ENCODE results near the gene RCSD1.

Gene RCSD1

DNA sequence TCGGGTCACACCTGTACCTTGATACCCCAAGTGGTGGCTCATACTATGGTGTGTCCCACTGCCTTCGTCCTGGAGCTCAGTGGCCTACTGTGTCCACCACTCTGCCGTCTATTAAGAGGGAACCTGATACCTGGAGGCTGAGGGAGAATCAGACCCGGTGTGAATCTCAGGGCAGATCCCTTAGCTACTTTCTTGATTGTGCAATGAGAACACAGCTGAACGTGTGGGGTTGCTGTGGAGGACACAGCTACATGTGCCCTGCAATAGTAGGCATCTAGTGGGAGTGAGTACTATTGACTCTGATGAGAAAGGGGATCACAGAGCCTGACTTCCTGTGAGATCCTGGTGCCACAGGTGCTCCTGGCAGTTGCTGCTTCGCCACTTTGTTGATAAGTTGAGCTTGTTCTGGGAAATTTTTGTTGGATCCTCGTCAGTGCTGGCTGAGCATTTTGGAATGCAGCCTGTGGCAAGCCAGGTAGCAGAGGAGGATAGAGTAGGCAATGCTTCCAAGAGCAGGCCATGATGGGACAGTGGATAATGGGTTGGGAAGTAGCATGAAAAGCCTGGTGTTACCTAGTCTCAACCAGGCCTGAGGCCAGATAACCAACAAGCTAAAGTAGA, 63.5 kb downstream of the RCSD1 start:
- no peak for DNase-seq (ENCODE audit: low read depth)

DNA sequence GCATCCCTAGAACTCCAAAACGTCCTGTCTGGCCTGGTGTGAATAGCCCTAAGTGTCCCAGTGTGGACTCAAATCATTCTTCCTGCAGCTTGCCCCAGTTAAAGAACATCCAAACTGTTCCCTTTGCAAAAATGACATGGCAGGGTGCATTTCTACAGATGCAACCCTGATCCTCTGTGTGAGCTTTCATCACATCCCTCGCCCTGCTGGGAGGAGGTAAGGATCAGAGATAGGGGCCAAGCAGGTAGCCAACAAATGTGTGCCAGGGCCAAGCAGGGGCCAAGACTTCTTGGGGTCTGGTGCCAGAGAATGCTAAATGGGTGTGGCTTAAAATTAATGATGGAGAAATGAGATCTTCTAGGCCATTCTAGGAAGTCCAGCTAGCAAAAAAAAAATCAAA, 64.7 kb downstream of the RCSD1 start:
- DNase-seq (ENCODE audit: low read depth) = no peak

DNA sequence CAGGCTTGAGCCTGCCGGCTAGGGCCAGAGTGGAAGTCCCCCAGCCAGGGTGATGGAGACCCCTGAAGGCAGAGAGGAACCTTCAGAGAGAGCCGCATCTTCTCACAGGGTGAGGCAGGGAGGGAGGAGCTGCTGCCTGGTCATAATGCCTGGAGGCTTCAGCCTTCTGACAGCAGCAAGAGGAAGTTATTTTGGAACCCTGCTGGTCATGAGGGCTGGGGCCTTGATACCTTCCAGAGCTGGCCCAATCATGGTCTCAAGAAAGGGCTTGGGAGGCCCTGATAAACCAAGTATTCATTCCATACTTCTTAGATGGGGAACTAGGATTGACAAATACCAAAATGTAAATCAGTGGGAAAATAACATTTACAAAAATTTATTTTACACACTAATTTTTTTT, 65.1 kb downstream of the RCSD1 start:
- no peak for DNase-seq (ENCODE audit: low read depth)

DNA sequence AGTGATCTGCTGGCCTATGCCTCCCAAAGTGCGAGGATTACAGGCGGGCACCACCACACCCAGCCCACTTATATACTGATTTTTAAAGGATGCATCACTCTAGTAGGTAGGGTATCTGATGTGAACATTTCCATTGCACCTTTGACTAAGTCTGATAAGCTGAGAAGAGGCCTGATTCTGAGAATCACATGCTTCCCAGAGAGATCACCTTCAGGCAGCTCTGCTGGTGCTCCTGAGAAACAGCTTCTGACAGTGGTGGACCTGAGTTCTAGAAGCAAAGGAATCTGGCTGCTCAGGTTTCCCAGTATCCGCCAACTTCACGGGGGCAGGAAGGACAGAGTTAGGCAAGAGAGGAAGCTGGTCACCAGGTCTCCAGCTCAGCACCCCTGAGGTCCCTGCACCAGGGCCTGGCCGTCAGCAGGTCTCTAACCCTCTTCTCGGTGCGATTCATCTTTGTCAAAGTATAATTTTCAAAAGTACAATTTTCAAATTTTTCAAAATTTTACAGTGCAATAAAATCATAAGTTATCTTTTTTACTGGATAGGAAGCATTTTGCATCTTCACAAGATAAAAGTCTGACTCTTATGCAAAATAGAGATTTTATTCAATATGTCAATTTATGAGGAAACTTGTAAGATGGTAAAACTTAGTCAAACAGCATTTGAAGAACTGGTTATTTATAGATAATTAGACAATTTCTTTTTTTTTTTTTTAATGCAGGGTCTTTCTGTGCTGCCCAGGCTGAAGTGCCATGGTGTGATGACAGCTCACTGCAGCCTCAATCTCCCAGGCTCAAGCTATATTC, 65.9 kb downstream of the RCSD1 start:
- no peak for DNase-seq (ENCODE audit: low read depth)

DNA sequence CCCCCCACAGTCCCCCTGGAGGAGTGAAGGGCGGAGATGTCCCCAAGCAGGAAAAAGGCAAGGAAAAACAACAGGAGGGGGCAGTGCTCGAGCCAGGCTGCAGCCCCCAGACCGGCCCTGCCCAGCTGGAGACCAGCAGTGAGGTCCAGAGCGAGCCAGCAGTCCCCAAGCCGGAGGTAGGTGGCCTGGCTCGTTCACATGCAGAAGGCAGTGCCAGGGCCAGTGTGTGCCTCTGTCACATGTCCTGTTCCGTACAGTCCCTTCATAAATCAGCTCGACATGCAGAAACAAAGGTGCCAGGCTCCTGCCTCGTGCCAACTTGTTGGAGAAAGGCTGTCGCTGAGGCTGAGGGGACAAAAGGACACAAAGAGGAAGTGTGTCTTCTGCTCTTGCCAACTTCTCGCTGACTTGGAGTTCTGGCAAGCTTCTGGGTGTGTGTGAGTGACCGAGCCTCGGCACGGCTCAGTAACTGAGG, 67.7 kb downstream of the RCSD1 start:
- DNase-seq (ENCODE audit: low read depth) = no peak

DNA sequence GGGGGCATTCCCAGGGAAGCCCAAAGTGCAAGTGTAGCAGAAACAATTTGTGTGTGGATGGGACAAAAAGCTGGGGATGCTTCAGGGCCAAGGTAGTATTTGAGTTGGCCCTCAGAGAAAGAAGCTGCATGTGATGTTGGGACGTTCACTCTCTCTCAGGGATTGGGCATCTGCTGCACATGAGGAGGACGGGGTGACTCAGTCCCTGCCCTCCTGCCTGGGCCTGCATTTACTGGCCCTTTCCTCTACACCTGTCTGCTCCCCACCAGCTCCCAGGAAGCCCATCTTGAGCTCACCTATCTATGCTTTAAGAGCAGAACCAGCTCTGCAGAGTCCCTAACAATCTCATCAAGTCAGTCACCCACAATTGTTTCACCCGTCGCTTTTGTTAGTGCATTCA, 68.3 kb downstream of the RCSD1 start:
- no peak for DNase-seq (ENCODE audit: low read depth)

DNA sequence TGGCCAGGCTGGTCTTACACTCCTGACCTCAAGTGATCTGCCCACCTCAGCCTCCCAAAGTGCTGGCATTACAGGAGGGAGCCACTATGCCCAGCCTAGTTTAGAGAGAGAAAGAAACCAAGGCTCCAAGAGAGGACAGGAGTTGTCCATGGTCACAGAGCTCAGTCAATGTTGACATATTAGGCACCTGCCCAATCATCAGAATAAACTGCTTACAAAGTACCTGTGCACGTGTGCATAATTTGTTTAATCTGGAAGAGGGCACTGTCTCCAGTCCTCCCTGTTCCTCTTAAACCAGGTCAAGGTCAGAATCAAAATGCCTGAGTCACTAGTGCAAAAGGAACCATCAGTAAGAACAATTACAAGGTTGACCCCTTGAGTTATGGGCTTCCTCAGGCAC, 71.5 kb downstream of the RCSD1 start:
- DNase-seq (ENCODE audit: low read depth) = no peak

DNA sequence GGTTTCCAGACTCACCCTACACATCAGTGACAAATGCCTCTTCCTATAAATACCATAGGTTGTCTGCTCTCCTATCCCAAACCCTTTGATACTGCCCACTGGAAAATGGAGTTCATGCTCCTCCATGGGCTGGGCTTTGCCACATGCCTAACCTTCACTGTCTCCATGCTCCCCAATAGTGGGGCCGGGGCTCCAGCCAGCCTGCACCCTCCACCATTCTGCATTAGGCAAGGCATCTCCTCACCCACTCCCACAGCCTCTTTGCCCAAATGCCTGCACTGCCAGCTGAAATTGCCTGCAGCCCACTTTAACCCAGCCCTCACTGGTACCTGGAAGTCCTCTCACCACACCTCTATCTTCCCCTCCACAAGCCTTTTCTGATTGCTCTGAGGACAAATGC, 73.5 kb downstream of the RCSD1 start:
- no peak for DNase-seq (ENCODE audit: low read depth)

DNA sequence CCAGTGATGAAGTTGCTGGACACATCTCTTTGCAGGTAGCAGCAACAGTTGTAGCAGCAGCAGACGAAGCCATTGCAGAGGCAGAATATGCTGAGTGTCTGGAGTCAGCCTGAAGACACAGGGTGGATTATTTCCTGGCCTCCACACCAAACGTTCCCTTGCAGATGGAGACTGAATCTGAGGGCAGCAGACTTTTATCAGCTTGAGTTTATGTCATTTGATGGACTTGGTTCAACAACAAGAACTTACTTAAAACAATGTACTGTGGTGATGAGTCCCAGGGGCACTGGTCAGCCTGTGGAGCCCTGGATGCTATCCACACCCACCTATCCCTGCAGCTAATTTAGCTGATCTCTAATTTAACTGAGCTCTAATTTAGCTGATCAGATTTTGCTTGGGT, 74.7 kb downstream of the RCSD1 start:
- no peak for DNase-seq (ENCODE audit: low read depth)

DNA sequence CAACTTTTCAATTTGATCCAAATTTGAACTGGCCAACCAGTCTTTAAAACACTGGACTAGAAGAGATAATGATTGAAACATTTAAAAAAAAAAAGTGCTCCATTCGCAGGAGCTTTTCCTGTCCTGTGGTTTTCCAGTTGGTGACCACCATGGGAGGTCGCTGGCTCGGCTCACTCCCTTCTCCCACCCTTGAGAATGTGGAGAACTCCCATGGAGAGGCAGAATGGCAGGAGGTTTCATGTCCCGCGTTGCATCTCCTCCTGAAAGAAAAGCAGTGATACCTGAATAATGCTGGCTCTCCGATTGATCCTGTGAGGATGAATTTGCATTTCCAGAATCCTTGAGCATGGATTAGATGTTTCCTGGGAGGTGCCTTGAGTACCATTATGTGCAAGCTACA, 75.2 kb downstream of the RCSD1 start:
- no peak for DNase-seq (ENCODE audit: low read depth)

DNA sequence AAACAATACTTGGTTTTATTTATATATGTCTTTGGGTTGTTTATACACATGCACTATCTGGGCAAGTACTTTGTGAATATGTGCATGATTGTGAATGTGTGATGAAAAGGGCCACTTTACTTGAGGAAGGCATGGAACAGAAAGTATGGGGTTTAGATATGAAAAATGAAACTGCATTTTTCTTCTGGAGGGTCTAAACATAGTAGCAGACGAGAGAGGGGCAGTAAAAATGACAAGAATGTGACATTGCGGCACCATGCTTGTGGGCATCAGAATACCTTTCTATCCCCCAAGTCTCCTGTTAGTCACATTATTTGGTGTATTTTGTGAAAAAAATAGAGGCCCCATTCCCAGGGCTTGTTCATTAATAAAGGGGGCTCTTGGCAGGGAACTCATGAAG, 76.3 kb downstream of the RCSD1 start:
- DNase-seq (ENCODE audit: low read depth) = no peak

DNA sequence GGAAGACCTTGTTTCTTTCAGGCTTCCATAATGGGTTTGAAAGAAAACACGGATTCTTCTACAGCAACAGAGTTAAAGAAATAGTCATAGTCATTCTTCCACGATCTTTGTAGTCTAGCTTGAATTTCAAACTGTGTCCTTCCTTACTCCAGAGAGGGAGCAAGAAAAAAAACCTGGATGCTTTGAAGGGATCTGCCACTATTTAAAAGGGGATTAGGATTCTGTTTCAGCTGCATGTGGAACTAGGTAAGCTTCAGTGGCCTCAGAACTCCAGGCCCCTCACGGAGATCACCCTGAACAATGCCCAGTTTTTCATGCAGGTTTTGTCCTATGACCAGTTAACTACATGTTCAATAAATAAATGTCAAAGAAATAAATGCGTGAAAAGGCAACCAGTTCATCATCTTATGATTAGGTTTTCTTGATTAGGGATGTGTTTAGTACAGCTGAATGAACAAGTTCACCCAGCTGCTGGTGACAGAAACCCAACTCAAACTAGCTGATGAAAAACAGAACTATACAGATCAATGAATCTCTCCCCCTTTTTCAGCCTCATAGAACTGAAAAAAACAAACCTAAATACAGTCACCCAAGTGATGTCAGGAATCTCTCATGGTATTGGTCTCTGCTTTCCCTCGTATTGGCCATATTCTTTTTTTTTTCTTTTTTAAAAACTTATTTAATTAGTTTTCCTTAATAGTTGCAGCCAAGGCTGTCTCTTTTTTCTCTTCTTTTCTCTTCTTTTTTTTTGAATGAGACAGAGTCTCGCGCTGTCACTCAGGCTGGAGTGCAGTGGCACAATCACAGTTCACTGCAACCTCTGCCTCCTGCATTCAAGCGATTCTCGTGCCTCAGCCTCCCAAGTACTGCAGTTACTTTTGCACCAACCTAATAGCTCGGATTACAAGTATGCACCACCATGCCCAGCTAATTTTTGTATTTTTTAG, 77.2 kb downstream of the RCSD1 start:
- no peak for DNase-seq (ENCODE audit: low read depth)

DNA sequence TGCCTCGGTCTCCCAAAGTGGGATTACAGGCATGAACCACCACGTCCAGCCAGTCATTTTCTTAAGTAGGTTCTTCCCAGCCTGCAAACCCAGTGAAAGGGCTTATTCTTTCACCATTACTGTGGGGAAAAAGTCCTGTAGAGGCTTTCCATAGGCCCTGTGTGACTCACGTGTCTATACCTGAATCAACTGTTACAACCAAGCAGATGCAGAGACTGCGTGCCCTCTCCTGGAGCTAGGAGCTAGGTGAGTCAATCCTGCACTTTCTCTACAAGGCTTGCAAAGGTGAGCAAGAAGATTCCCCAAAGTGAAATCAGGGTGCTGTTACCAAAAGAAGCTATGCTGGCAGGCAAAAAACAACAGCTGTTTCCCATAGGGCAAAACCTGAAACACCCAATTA, 77.9 kb downstream of the RCSD1 start:
- no peak for DNase-seq (ENCODE audit: low read depth)

DNA sequence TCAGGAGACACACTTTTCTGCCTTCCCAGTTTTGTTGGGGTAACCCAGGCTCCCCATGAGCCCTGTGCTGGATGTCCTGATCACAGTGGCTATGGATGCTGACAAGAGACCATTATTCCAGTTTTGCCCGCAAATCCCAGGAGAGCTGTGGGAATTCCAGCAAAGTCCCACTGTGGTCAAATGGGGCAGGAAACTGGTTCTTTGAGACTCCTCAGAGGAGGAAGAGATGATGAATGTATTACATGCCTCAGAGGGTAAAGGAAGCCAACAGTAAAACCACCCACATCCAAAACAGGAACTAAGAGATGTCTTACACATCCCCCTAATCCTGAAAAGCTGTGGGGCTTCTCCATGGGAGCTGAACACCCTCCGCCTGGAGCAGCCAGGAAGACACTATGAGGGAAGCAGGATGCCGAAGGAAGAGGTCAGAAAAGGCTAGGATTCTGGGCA, 78.9 kb downstream of the RCSD1 start:
- no peak for DNase-seq (ENCODE audit: low read depth)

DNA sequence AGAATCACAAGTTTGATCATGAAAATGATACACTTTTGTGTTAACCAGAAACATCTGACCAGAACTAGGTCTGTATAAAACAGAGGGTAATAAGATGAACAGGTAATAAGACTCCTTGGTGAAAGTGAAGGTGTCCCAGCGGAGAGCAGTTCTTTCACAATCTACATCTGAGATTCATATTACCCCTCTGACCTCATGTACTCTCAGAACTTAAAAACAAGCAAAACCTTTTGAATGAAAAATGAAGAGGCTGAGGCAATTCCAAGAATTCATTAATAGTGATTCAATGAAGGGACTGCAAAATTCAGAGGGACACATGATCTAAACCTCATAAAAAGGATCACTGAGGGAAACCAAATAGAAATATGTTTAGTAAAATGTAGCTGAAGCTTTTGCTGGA, 80.8 kb downstream of the RCSD1 start:
- DNase-seq (ENCODE audit: low read depth) = no peak

DNA sequence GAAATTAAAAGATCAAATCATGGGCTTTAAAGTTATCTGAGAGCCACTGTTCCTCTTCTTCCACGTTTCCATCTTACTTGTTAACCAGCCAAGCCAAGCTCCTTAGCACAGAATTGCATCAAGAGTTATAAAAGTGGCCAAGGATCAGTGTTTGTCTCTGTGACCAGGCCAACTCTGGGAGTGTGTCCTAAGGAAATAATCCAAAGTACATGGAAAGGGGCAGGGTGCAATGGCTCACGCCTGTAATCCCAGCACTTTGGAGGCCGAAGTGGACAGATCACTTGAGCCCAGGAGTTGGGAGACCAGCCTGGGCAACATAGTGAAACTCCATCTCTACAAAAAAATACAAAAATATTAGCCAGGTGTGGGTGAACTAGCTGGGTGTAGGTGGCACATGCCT, 81.8 kb downstream of the RCSD1 start:
- no peak for DNase-seq (ENCODE audit: low read depth)

DNA sequence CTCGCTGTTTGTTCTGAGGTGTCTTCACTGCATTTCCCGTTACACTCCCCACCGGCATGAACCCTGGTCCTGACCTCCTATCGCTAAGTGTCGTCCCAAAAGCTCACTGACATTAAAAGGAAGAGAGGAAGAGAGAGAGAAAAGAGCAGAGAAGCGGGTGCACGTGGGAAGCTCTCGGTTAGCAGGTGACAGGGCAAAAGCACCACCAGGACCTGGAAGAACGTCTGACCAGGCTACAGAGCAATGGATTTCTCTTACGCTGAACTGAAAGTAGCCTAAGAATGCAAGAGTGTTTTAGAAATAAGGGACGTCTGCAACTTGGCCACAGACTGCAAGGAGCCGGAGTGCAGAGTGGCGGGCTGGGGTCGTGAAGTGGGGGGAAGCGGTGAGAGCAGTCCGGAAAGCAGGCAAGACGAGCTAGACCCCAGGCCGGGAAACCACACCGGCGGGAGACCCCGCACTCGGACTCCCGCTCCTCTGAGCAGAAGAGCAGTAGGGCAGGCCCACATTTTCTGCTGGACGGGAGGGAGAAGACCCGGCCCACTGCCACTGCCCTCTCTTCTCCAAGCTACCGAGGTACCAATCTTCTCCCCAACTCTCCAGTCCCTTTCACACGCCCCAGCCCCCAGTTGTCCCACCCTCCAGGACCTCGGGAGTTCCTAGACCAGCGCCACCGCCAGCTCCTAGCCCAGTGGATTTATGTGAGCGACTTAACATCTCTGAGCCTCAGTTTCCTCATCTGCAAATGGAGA, 83.5 kb downstream of the RCSD1 start:
- no peak for DNase-seq (ENCODE audit: low read depth)

DNA sequence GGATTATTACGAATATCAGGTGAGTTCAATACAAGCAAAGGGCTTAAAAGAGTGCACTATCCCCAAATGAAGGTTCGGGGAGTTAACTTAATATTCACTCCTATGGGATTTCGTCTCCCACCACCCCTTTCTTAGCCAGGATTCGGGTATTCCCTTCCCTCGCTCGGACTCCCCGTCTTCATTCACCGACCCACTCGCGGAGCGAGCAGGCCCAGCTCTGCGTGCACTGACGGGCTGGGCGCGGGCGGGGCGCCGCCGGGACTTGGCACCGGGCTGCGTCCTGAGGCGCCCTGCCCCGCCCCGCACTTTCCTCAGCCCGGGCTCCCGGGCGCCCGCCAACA, 84.0 kb downstream of the RCSD1 start:
- no peak for DNase-seq (ENCODE audit: low read depth)

DNA sequence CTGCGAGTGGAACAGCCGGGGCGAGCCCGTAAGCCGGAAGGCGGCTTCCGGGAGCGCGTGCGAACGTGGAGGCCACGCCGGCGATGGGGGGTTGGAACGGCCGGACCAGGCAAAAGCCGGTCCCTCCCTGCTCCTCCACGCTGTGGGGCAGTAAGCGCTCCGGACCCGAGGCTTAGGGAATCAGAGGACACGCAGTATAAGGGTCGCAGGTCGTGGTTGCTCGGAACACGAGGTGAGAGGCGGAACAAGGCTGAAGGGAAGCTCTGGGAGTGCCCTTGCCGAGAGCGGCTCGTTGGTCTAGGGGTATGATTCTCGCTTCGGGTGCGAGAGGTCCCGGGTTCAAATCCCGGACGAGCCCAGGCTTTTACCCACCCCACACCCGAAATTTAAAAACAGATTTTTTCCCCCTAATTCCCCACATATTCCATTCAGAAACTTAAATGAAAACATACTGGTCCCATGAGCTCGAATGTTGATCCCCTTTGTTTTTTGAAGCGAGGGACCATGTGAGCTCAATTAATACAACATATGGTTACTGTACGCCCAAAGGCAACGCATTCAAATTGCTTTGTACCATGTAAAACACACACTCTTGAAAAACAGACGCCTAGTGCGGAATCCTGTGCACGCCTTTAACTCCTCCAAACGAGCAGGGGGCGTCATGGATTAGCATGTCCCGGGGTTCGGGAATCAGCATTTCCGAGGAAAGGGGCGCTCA, 84.6 kb downstream of the RCSD1 start:
- peak; percentile 47 for DNase-seq (ENCODE audit: low read depth)

DNA sequence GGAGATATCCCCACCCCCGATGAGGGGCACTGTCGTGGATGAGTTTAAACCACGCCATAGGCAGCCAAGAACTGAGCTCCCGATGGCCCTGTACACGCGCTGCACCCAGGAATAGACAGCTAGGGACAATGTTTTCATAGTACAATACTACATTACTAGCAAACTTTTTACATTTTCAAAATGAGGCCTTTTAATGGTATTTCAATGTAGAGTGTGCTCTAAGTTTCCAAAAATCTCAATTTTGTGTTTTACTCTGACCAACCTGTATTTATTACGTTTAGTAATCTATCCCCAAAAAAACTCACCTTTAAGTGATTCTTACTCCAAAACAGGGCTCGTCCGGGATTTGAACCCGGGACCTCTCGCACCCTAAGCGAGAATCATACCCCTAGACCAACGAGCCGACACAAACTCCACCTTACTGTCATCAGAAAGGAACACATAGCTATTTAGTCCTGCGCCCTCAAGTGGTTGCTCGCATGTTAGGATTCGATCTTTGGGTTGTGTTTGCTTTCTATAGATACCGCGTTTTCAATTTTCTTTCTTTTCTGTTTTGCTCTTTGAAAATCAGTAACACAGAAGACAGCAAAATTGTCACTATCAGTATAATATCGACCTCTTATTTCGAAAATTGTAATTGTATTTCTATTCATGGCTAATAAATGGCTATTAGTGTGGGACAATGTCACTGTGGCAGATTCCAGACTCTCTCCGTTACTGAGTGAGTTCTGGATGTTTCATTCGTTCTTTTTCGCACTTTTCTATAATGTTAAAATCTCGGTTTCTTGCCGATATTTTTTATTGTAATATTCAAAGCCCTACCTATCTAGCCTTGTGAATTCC, 85.3 kb downstream of the RCSD1 start:
- DNase-seq (ENCODE audit: low read depth) = peak; percentile 47

DNA sequence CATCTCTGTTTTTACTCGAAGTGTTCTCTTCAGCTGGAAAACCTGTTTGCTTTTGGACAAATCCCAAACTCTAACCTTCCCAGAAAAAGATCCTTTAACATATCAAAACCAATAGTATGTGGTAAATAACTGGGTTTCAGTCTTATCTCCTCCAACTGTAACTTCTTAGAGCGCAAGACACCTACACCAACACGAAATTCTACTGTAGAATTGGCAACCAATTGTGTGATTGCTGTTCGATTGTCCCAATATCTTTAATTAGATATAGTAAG, 85.9 kb downstream of the RCSD1 start:
- no peak for DNase-seq (ENCODE audit: low read depth)

All from GM04503 (cell line).